ENCODE measurements around the gene LRRC40. TPM values are rescaled to one million over a fixed set of nuclear protein-coding genes. Genes with fewer than 3 reads are reported as not detected.

LRRC40 gene
- total RNA-seq, 1 experiment from 2014 or later, result 13.4 TPM

- Histone ChIP-seq H3K4me1 (ENCODE audit: control insufficient read depth in 1 of 2, insufficient read depth in 2 of 2, low read length in 2 of 2) (no peaks in the 10 kb centered on the region), H3K27ac (ENCODE audit: low read depth, low read length) (no peak overlapping the region), H3K27me3 (ENCODE audit: insufficient read depth, low read length) (peaks cover 37% of the 10 kb centered on the region), H3K9me2 (ENCODE audit: insufficient read depth) (no peaks in the 10 kb centered on the region), H3K9me3 (ENCODE audit: control insufficient read depth in 1 of 2, insufficient read depth in 1 of 2, low read depth in 1 of 2, low read length in 2 of 2) (no peaks in the 10 kb centered on the region), H3K9ac (ENCODE audit: low read length) (no peak overlapping the region), H3K79me2 (ENCODE audit: insufficient read depth, low read length) (no peaks in the 10 kb centered on the region), H2AFZ (ENCODE audit: low read depth, low read length, poor library complexity, severe bottlenecking) (no peak overlapping the region), H4K20me1 (ENCODE audit: insufficient read depth) (no peaks in the 10 kb centered on the region), H3K4me3 (replicated peaks in 1 of 2; ENCODE audit: low read depth in 1 of 2, low read length in 2 of 2) (no peak overlapping the region), H3K36me3 (ENCODE audit: control insufficient read depth in 1 of 2, insufficient read depth in 2 of 2, low read length in 2 of 2) (no peaks in the 10 kb centered on the region), H3K4me2 (ENCODE audit: low read length) (no peak overlapping the region)
- DNase-seq (ENCODE audit: low read depth, low spot score), result no peak
- TF ChIP-seq MAX (IDR thresholded peaks at IDR 0.05) (no peak), ZBTB33 (IDR thresholded peaks at IDR 0.05; ENCODE audit: extremely low read depth, insufficient replicate concordance, low read length) (no peak), ZNF274 (IDR thresholded peaks at IDR 0.05; ENCODE audit: low read depth, low read length) (no peak), YY1 (IDR thresholded peaks at IDR 0.05; ENCODE audit: extremely low read depth, insufficient replicate concordance, low read depth, low read length) (no peak), CBX3 (IDR thresholded peaks at IDR 0.05; ENCODE audit: low read depth) (no peak)
- no TSS peak for BruUV-seq (replicated peaks)
- POLR2A ChIA-PET, result no interaction called here
- RAD21 ChIA-PET (ENCODE audit: low non-redundant PET in 1 of 2, low total read pairs in 2 of 2, uncharacterized antibody in 2 of 2, unreplicated experiment in 2 of 2), result no interaction called here
- ATAC-seq, result no peak
- CTCF ChIA-PET, result no interaction called here
- intact Hi-C loops (cut with micrococcal nuclease), result no loop called here
Observed at GRCh38 chr1:70101231-70101630, 104.1 kb downstream of the LRRC40 start.

Other genes with a start within 250 kb of the LRRC40 start
- gene SRSF11, start 15.8 kb upstream of the LRRC40 start, total RNA-seq (2021; ENCODE audit: unreplicated experiment), result 166 TPM
- gene ANKRD13C, start 149.1 kb upstream of the LRRC40 start, total RNA-seq (2021; ENCODE audit: unreplicated experiment), result 21.1 TPM
- gene CTH, start 205.7 kb upstream of the LRRC40 start, total RNA-seq (2021; ENCODE audit: unreplicated experiment), result 14.7 TPM